GM19395 (cell line): ENCODE results near the gene SCAMP3.
"Not testable (repeated sequence)": the region's sequence is repeated elsewhere in the genome, so short reads cannot be mapped to it uniquely, and the experiment has no call there.

Source experiments
- ATAC-seq: cut with Tn5 transposase; IDR thresholded peaks from one replicate; pipeline ENCODE4 v1.9.1; 2021; ENCODE audit warnings: mild to moderate bottlenecking, moderate library complexity; ENCODE audit not compliant: unreplicated experiment

The SCAMP3 gene

DNA sequence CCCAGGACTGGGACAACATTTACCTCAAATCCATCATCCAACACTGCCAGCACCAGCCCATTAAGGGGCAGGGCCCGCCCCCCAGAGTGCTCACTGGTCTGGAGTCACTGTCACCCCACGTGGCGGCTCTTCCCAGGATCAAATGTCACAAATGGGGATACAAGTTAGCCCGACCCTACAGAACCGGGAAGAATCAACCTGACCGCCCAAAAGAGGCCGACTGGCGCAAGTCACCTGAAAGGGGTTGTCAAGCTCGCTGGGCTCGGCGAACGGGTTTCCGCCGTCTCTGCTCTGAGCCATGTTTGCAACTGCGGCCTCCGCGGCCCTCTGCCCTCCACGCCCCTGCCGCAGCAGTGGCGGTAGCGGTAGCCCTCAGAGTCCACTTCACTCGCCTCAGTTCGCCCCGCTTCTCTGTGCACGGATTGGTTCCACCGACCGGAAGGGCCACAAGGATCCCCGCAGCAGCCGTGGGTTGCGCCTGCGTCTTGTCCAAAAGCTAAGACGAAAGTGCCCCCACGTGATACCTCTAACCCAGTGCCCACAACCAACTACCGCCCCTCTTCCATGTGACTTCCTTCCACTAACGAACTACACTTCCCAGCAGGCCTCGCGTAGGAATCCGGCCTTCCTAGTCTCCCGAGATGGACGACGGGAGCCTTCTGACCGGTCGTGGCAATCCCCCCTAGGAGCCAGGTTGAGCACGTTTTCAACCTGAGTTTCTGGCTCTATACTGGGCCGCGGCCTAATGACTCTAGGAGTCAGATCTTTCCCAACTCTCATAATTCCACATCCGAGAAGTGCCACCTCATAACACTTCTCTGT, at the start of gene SCAMP3:
Gene SCAMP3, minus strand, starts transcription at position 509 of the 822 bp plus-strand sequence. Its CDS starts 209 bp downstream, at position 300.
- ATAC-seq: peak; percentile 87

DNA sequence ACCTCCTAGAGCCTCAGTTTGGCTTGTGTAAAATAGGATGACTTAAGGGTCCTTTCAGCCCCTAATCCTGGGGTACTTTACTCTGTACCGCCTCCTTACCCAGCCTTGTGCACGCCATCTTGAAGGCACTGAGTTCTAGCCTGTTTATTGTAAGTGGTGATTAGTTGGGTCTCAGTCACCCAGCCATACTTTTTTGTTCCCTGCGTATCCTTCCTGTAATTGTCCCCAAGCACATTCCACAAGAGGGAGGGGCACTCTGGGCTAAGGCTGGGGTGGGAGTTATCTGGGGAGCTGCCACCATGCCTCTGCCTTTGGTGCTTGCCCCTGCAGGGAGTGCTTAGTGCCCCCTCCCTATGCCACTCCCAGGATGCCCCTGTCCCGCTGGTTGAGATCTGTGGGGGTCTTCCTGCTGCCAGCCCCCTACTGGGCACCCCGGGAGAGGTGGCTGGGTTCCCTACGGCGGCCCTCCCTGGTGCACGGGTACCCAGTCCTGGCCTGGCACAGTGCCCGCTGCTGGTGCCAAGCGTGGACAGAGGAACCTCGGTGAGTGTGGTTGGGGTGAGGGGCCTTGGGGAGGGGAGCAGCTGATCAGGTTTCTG, 47.4 kb upstream of the SCAMP3 start:
- no peak for ATAC-seq

- peak; percentile 89 for ATAC-seq
Observed at GRCh38 chr1:155308493-155309422, 46.6 kb upstream of the SCAMP3 start, which contains the start of gene FDPS. Gene FDPS (plus strand): TSS chr1:155308866. CDS start chr1:155309790, 924 bp downstream.

- no peak for ATAC-seq
Observed at GRCh38 chr1:155307247-155307740, 45.1 kb upstream of the SCAMP3 start.

DNA sequence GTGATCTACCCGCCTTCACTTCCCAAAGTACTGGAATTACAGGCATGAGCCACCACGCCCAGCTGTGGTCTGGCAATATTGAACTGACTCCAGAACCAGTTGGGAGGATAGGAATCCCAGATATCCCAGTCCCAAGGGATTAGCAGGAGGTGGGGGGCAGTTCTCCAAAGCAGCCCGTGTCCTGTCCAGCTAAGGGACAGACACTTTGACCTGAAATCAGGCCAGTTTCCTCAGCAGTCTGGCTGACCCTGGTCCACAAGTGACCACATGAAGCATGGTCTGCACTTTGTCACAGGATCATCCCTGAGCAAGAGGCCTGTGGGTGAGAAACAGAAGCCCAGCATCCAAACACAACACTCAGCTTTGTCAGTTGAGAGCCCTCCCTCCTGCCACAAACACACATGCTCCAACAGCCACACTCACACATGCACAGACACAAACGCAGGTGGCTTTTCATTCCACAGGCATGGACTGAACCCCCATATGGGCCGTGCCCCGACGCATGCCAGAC, 43.8 kb upstream of the SCAMP3 start:
- no peak for ATAC-seq

DNA sequence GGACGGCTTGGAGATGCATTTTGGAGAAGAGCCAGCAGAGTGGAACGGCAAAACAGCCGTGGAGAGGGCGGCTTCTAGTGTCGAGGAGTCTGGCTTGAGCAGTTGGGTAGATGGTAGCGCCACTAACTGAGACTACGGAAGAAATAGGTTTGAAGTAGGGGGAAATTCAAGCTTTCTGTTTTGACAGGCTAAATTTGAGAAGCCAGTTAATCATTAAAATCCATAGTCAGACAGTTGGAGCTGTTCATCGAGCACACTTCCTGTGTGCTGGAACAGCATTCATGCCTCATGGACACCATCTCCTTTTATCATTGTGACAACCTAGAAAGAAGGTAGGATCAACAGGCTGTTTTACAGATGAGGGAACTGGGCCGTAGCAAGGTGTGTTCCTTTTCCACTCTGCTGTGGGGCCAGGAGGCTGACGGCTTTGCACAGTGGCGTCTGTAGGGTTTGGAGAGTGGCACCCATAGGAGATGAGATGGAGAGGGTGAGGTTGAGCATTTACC, 42.5 kb upstream of the SCAMP3 start:
- no peak for ATAC-seq

DNA sequence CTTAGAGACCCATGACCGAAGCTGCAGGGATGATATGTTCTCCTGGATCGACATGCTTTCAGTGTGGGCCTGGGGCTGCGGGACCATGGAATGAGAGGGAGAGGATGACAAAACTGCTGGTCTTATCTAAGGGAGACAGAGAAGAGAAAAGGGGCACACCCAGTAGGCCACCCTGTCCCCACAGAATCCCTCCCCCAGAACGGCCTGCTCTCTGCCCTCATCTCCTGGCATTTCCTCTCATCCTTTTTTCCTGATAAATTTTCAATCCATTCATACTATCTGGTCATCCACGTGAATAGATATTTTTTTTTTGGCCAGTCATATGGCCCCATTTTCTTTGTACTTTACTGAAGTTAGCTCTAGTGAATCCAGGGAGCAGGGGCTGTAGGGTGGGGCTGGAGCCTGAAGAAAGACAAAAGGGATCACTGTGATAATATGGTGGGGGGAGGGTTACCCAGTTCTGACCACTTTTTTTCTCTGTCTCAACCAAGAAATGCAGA, 39.2 kb upstream of the SCAMP3 start, which contains the start of gene PKLR:
Gene PKLR, minus strand, starts transcription at position 97 of the 500 bp plus-strand sequence. Its CDS starts 43 bp downstream, at position 54.
- ATAC-seq: no peak

DNA sequence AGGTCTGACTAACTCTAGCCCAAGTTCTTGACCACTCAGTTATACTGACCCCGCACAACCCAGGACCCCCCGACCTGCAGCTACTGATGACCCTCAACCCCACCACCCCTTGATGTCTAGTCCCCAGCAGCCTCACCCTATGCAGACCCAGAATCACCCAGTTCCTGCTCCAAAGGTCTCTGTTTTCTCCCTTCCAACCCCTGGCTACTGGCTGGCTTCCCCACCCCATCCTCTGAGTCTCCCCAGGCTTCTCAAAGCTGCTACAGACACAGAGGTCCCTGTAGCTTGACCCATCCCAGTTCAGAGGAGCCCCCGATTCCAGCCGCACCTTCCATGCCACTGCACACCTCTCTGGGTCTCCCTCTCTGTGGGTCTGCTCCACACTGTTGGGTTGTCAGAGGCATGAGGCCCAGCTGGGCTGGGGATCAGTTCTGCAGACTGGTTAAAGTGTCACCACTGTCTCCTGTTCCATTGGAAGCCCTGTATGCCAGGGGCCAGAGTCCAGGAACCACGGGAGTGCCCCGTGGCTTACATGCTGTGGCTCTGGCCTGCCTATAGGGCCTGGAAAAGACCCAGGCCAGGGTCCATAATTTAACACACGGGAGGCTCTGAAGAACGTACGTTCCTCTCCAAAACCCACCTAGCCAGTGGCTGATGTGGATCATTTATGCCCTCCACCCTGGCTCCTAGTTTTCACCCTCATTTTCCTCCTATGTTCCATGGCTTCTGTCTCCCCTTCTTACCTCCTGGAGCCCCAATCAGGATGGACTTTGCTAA, 38.6 kb upstream of the SCAMP3 start:
- no peak for ATAC-seq

- ATAC-seq: no peak
Observed at GRCh38 chr1:155300024-155300423, 37.9 kb upstream of the SCAMP3 start.

DNA sequence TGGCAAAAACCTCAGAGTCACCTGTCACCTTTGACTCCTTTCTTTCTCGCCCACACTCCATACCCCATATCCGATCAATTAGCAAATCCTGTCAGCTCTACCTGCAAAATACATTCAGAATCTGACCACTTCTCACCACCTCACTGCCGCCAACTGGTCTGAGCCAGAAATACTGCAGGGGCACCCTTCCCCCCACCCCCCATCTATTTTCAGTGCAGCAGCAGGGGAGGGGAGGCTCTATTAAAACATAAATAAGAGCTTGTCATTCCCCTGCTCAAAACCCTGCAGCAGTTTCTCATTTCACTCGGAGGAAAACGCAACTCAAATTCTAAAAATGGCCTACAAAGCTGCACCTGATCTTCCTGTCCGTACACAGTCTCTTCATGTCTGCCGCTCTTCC, 35.2 kb upstream of the SCAMP3 start:
- no peak for ATAC-seq

DNA sequence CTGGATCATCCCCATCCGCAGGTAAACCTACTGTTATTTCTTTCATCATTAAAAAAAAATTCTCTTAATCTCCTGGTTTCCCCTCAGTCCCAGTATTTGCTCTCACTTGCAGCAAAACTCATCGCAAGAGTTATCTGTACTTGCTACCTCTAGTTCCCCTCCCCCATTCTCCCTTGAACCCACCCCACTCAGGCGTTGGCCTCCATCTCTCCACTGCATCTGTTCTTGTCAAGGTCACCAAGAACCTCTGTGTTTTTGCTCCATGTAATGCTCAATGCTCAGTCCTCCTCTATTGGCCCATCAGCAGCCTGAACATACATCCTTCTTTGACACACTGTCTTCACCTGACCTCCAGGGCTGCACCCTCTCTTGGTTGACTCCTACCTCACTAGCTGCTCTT, 34.5 kb upstream of the SCAMP3 start:
- ATAC-seq: no peak

DNA sequence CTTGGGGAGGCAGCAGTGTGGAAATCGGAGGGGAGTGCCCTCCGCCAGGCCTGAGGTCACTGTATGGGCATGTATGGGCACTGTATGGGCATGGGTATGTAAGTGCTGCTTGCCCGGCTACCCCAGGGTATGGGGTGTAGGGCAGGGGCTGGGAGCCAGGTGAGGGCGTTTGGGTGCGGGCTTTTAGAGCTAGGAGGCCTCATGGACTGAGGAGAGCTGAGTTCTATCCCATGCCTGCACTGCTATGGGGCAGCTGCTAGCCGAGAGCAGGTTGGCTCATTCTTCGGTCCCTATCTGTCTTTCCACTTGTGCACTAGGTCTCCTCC, 33.7 kb upstream of the SCAMP3 start:
- ATAC-seq: no peak

DNA sequence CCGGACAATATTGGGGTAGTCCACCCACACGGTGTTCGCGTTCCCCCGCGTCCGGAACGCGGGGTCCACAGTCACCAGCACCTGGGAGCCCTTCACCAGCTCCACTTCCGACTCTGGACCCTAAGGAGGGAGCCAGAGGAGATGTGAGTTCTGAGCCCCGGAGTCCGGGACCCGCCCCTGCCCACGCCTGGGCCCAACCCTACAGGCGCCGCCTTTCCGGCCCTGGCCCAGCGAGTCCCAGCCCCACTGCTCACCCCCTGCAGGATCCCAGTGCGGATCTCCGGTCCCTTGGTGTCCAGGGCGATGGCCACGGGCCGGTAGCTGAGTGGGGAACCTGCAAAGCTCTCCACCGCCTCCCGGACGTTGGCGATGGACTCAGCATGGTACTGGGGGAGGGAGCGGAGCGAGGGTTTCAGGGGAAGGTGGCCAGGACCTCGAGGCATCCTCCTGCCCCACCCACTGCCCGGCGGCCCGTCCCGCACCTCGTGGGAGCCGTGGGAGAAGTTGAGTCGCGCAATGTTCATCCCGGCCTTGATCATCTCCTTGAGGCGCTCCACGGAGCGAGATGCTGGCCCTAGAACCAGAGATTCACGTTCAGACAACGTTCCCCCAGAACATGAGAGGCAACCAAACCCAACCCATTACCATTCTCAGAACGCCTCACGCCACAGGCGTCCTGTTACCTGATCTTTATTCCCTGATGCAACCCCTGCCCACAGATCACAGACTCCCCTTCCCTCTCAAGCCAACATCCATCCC, 33.2 kb upstream of the SCAMP3 start:
- no peak for ATAC-seq

DNA sequence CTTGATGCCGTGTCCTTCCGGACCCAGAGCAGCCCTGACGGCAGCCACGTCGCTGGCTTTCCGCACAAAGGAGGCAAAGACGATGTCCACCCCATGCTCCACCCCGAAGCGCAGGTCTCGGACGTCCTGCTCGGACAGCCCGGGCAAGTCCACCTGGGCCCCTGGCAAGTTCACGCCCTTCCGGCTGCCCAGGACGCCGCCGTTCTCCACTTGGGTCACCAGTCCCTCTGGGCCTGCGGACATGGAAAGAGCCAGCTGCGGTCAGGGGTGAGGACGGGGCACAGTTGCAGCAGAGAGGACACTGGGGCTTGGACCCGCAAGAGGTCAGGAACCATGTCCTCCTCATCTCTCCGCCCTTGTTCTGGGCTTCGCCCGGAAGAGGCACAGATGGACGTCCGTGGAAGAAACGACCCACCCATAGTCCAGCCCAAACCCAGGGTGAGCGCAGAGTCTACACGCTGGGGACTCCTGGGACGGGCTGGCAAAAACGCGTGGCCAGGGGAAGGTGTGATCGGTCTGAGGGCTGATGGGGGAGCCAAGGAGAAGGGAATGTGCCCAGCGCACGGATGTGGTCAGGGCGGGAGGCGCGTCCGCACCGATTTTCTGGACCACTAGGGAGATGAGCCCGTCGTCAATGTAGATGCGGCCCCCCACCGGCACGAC, 32.5 kb upstream of the SCAMP3 start:
- no peak for ATAC-seq

DNA sequence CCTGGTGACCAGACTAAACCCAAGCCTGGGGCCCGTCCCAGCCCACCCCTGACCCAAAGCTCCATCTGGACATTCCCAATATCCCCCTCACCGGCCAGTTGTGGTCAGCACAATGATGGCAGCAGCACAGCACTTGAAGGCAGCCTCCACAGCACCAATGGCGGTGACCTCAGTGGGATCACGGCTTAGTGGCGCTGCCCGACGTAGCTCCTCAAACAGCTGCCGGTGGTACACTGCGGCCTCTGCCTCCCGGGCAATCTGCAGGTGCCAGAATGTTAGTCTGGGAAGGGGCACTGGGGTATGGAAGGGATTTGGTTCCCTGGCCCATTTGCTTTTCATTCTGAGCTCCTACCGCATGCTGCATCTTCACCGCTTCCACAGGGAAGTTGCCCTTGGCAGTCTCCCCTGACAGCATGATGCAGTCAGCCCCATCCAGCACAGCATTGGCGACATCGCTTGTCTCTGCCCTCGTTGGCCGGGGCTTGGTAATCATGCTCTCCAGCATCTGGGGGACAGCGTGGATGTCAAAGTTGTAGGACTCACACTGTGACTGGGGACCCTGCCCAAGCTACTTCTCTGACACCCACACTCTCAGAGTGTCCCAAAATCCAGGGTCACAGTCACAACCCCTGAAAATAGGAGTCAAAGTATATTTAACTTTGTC, 31.1 kb upstream of the SCAMP3 start:
- no peak for ATAC-seq

- ATAC-seq: not testable (repeated sequence)
Observed at GRCh38 chr1:155291006-155291405, 28.8 kb upstream of the SCAMP3 start.

GRCh38 chr1:155287987-155288543, 25.9 kb upstream of the SCAMP3 start:
- no peak for ATAC-seq

GRCh38 chr1:155286544-155286943, 24.4 kb upstream of the SCAMP3 start:
- ATAC-seq: no peak
